Testis (tissue), 2 donors: ENCODE results near the gene RAB6B.

Experiments
- POLR2A ChIP-seq: fragments of 450-650 bp; IDR thresholded peaks from one replicate; pipeline ENCODE4 v1.6.1; 2017; ENCODE audit warnings: antibody characterized with exemption, mild to moderate bottlenecking, moderate library complexity
- TF ChIP-seq, protein P1 (sequence below), 3 experiments: fragments of 450-650 bp in 2 of 3; fragments of 200-600 bp in 1 of 3; sonication (generic) in 1 of 3; IDR thresholded peaks; one replicate each; pipeline ENCODE4 v1.5.1; 2016 to 2019; ENCODE audit warnings: antibody characterized with exemption in 3 of 3, mild to moderate bottlenecking in 2 of 3, moderate library complexity in 1 of 3

GRCh38 chr3:133836497-133837158 is 59.1 kb downstream of the RAB6B start:
- TF ChIP-seq, protein P1, sequence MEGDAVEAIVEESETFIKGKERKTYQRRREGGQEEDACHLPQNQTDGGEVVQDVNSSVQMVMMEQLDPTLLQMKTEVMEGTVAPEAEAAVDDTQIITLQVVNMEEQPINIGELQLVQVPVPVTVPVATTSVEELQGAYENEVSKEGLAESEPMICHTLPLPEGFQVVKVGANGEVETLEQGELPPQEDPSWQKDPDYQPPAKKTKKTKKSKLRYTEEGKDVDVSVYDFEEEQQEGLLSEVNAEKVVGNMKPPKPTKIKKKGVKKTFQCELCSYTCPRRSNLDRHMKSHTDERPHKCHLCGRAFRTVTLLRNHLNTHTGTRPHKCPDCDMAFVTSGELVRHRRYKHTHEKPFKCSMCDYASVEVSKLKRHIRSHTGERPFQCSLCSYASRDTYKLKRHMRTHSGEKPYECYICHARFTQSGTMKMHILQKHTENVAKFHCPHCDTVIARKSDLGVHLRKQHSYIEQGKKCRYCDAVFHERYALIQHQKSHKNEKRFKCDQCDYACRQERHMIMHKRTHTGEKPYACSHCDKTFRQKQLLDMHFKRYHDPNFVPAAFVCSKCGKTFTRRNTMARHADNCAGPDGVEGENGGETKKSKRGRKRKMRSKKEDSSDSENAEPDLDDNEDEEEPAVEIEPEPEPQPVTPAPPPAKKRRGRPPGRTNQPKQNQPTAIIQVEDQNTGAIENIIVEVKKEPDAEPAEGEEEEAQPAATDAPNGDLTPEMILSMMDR (IDR thresholded peaks at IDR 0.05): no peak
- TF ChIP-seq POLR2A: no peak
